H9 (cell line): ENCODE results near the gene PRR5L. TPM values are rescaled to one million over a fixed set of nuclear protein-coding genes. Genes with fewer than 3 reads are reported as not detected.

Source experiments
- DNase-seq: peaks from one replicate; pipeline ENCODE4 v3.0.0-alpha.2; 2017
- H2AFZ ChIP-seq: one replicate; pipeline ENCODE4 v1.6.1; 2013; ENCODE audit warnings: mild to moderate bottlenecking, low read length, control low read depth, moderate library complexity
- H2AK5ac ChIP-seq: 2 replicates; pipeline ENCODE4 v1.6.1; 2013; ENCODE audit warnings: low read length, control low read depth, mixed read lengths; ENCODE audit not compliant: insufficient read length
- H2BK120ac ChIP-seq: one replicate; pipeline ENCODE4 v1.6.1; 2013; ENCODE audit warnings: low read depth, mild to moderate bottlenecking, low read length, control low read depth, inconsistent platforms; ENCODE audit not compliant: poor library complexity, severe bottlenecking
- H2BK12ac ChIP-seq: 2 replicates; pipeline ENCODE4 v1.6.1; 2013; ENCODE audit warnings: low read length, control low read depth, mixed read lengths, low read depth; ENCODE audit not compliant: insufficient read length
- H2BK15ac ChIP-seq: 2 replicates; pipeline ENCODE4 v1.6.1; 2013; ENCODE audit warnings: low read depth, low read length, control low read depth
- H2BK20ac ChIP-seq: one replicate; pipeline ENCODE4 v1.6.1; 2013; ENCODE audit warnings: low read depth, mild to moderate bottlenecking, low read length, control low read depth, inconsistent platforms; ENCODE audit not compliant: poor library complexity, severe bottlenecking
- H2BK5ac ChIP-seq: 2 replicates; pipeline ENCODE4 v1.6.1; 2013; ENCODE audit warnings: low read length, control low read depth, mixed read lengths; ENCODE audit not compliant: insufficient read length
- H3K14ac ChIP-seq: 2 replicates; pipeline ENCODE4 v1.6.1; 2013; ENCODE audit warnings: low read length, control low read depth; ENCODE audit not compliant: insufficient read depth
- H3K18ac ChIP-seq: 2 replicates; pipeline ENCODE4 v1.6.1; 2013; ENCODE audit warnings: low read depth, mild to moderate bottlenecking, mixed read lengths, low read length, control low read depth; ENCODE audit not compliant: insufficient read length
- H3K23ac ChIP-seq: 2 replicates; pipeline ENCODE4 v1.6.1; 2013; ENCODE audit warnings: low read length, control low read depth, mixed read lengths, low read depth; ENCODE audit not compliant: insufficient read length
- H3K23me2 ChIP-seq: 2 replicates; pipeline ENCODE4 v1.6.1; 2013; ENCODE audit warnings: low read depth, mild to moderate bottlenecking, mixed read lengths, low read length, control low read depth; ENCODE audit not compliant: insufficient read length, poor library complexity, severe bottlenecking
- H3K27ac ChIP-seq: 2 replicates; pipeline ENCODE4 v1.5.1; 2013; ENCODE audit warnings: low read length, control low read depth, mixed read lengths, low read depth; ENCODE audit not compliant: insufficient read length
- H3K27me3 ChIP-seq: 2 replicates; pipeline ENCODE4 v1.6.1; 2013; ENCODE audit warnings: low read length, control low read depth, inconsistent platforms; ENCODE audit not compliant: insufficient read depth
- H3K4ac ChIP-seq: 2 replicates; pipeline ENCODE4 v1.6.1; 2013; ENCODE audit warnings: low read depth, mild to moderate bottlenecking, control low read depth, inconsistent platforms, low read length, moderate library complexity
- H3K4me1 ChIP-seq: 2 replicates; pipeline ENCODE4 v1.6.1; 2013; ENCODE audit warnings: low read length, control low read depth, inconsistent platforms; ENCODE audit not compliant: insufficient read depth
- H3K4me2 ChIP-seq: 2 replicates; pipeline ENCODE4 v1.6.1; 2013; ENCODE audit warnings: low read length, control low read depth, mixed read lengths; ENCODE audit not compliant: insufficient read length, insufficient read depth
- H3K56ac ChIP-seq: 2 replicates; pipeline ENCODE4 v1.6.1; 2013; ENCODE audit warnings: low read depth, mild to moderate bottlenecking, mixed read lengths, low read length, control low read depth; ENCODE audit not compliant: insufficient read length
- H3K79me1 ChIP-seq: 2 replicates; pipeline ENCODE4 v1.6.1; 2013; ENCODE audit warnings: low read depth, mild to moderate bottlenecking, moderate library complexity, low read length, control low read depth, inconsistent platforms; ENCODE audit not compliant: insufficient read depth, poor library complexity, severe bottlenecking
- H3K79me2 ChIP-seq: 2 replicates; pipeline ENCODE4 v1.6.1; 2013; ENCODE audit warnings: low read length, control low read depth, inconsistent platforms; ENCODE audit not compliant: insufficient read depth
- H3K9ac ChIP-seq: 2 replicates; pipeline ENCODE4 v1.6.1; 2013; ENCODE audit warnings: low read length, control low read depth, mixed read lengths; ENCODE audit not compliant: insufficient read length; ENCODE audit errors: extremely low read depth
- H3K9me3 ChIP-seq: one replicate; pipeline ENCODE4 v1.6.1; 2013; ENCODE audit warnings: low read depth, low read length, inconsistent platforms; ENCODE audit not compliant: control insufficient read depth
- H3T11ph ChIP-seq: one replicate; pipeline ENCODE4 v1.6.1; 2013; ENCODE audit warnings: mild to moderate bottlenecking, low read length, control low read depth, inconsistent platforms
- H4K20me1 ChIP-seq: one replicate; pipeline ENCODE4 v1.6.1; 2013; ENCODE audit not compliant: control insufficient read depth, insufficient read length, insufficient read depth
- H4K5ac ChIP-seq: 2 replicates; pipeline ENCODE4 v1.6.1; 2013; ENCODE audit warnings: low read depth, mild to moderate bottlenecking, mixed read lengths, low read length, control low read depth; ENCODE audit not compliant: insufficient read length
- H4K8ac ChIP-seq: replicated peaks from 2 replicates; pipeline ENCODE4 v1.6.1; 2013; ENCODE audit warnings: low read length, control low read depth, mixed read lengths, low read depth; ENCODE audit not compliant: insufficient read length
- H4K91ac ChIP-seq: 2 replicates; pipeline ENCODE4 v1.6.1; 2013; ENCODE audit warnings: low read depth, mild to moderate bottlenecking, moderate library complexity, mixed read lengths, low read length, control low read depth; ENCODE audit not compliant: insufficient read length
- H3K27ac Mint-ChIP-seq, 3 experiments: 2 replicates in 2 of 3; 3 replicates in 1 of 3; pipeline ENCODE4 v1.8.0; 2020 to 2021; ENCODE audit warnings: mixed read lengths in 3 of 3, mild to moderate bottlenecking in 1 of 3, moderate library complexity in 1 of 3
- H3K27me3 Mint-ChIP-seq: 2 replicates; pipeline ENCODE4 v1.8.0; 2021; ENCODE audit warnings: low read depth, mild to moderate bottlenecking, moderate library complexity, mixed read lengths
- H3K36me3 Mint-ChIP-seq, 3 experiments: 2 replicates in 2 of 3; 3 replicates in 1 of 3; pipeline ENCODE4 v1.8.0; 2020 to 2021; ENCODE audit warnings: low read depth in 3 of 3, mixed read lengths in 3 of 3; ENCODE audit not compliant: insufficient read depth in 1 of 3
- H3K4me1 Mint-ChIP-seq, 2 experiments: 2 replicates each; pipeline ENCODE4 v1.8.0; 2020; ENCODE audit warnings: mixed read lengths in 2 of 2
- H3K4me3 Mint-ChIP-seq, 2 experiments: 2 replicates in 1 of 2; 3 replicates in 1 of 2; pipeline ENCODE4 v1.8.0; 2020 to 2021; ENCODE audit warnings: mild to moderate bottlenecking in 2 of 2, mixed read lengths in 2 of 2, moderate library complexity in 1 of 2
- H3K9me3 Mint-ChIP-seq, 2 experiments: 2 replicates in 1 of 2; 3 replicates in 1 of 2; pipeline ENCODE4 v1.8.0; 2020; ENCODE audit warnings: mild to moderate bottlenecking in 2 of 2, mixed read lengths in 2 of 2, moderate library complexity in 1 of 2
- WGBS: extraction: QIAGEN DNeasy Blood & Tissue Kit; methylation state at CpG from one replicate; pipeline ENCODE4 v1.1.7; 2013; ENCODE audit warnings: missing lambda C conversion rate, low lambda C conversion rate, mixed read lengths; ENCODE audit not compliant: insufficient read length; ENCODE audit errors: extremely low coverage; 5-methylcytosine and 5-hydroxymethylcytosine counted together
- total RNA-seq: library from RNA; stranded (reverse); gene quantifications from 2 replicates; pipeline ENCODE4 v1.2.1, GENCODE V29; 2021
- TF ChIP-seq, protein P1 (sequence below): fragments of 200-600 bp; sonication (generic); conservative IDR thresholded peaks from 3 replicates; pipeline ENCODE4 v1.8.0; 2021; ENCODE audit warnings: antibody characterized with exemption, mild to moderate bottlenecking

PRR5L gene
- total RNA-seq, 1 experiment from 2014 or later = 5.6 TPM

DNA sequence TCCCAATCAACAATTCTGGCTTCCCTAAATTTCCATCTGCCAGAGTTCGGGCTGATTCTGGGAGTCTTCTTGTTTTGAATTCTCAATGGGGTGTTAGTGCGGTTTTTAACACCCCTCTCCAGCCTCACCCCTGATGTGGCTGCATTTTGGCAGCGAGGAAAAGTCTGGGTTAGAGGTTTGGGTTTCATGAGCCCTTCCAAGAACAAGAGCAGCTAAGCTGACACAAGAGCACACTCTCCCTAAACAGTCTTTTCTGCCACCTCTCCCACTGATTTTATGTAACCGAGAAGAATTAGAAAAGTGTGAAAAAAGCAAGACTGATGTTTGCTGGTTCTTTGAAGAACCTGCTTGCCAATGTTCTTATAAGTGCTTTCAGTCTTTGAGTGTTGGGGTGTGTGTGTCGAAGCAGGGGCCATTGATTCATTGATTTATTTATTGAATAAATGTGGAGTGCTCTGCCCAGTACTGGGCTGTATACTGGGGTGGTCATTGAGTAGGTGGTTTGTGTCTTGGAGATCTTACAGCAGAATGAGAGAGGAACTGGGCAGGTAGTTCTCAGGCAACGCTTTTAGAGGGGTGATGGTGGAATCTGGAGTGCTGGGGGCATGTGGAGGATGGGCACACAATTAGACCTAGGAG is 112.5 kb downstream of the PRR5L start:
- Histone ChIP-seq H3K27ac (no peak overlapping the region), H4K5ac (no peak overlapping the region), H3K23me2 (no peaks in the 10 kb centered on the region), H3K4me1 (no peaks in the 10 kb centered on the region), H3K56ac (no peak overlapping the region), H2BK15ac (no peak overlapping the region), H4K91ac (no peak overlapping the region), H3T11ph (no peak overlapping the region), H2AFZ (no peak overlapping the region), H2BK120ac (no peak overlapping the region), H4K20me1 (no peaks in the 10 kb centered on the region), H3K4ac (no peak overlapping the region), H2AK5ac (no peak overlapping the region), H3K4me2 (no peak overlapping the region), H3K23ac (no peak overlapping the region), H2BK12ac (no peak overlapping the region), H2BK20ac (no peak overlapping the region), H3K14ac (no peak overlapping the region), H3K18ac (no peak overlapping the region), H4K8ac (no peak overlapping the region), H3K9me3 (no peaks in the 10 kb centered on the region), H3K27me3 (no peaks in the 10 kb centered on the region), H3K79me2 (no peaks in the 10 kb centered on the region), H2BK5ac (no peak overlapping the region), H3K79me1 (no peaks in the 10 kb centered on the region), H3K9ac (no peak overlapping the region)
- Mint-ChIP-seq H3K27me3 (no peaks in the 10 kb centered on the region), H3K27ac (peak overlapping the region; percentile 1 to 31 (median 19); a peak in 4 of 7 replicates), H3K36me3 (peaks cover 0 to 3% (median 0%) of the 10 kb centered on the region in 3 experiments; a peak in 3 of 7 replicates), H3K4me1 (peaks cover 0 to 7% of the 10 kb centered on the region in 2 experiments; a peak in 2 of 4 replicates), H3K9me3 (no peaks in the 10 kb centered on the region), H3K4me3 (no peak overlapping the region)
- no CpG with 5 or more reads among the region's 6 CpGs for WGBS
- DNase-seq = no peak
- TF ChIP-seq, protein P1, sequence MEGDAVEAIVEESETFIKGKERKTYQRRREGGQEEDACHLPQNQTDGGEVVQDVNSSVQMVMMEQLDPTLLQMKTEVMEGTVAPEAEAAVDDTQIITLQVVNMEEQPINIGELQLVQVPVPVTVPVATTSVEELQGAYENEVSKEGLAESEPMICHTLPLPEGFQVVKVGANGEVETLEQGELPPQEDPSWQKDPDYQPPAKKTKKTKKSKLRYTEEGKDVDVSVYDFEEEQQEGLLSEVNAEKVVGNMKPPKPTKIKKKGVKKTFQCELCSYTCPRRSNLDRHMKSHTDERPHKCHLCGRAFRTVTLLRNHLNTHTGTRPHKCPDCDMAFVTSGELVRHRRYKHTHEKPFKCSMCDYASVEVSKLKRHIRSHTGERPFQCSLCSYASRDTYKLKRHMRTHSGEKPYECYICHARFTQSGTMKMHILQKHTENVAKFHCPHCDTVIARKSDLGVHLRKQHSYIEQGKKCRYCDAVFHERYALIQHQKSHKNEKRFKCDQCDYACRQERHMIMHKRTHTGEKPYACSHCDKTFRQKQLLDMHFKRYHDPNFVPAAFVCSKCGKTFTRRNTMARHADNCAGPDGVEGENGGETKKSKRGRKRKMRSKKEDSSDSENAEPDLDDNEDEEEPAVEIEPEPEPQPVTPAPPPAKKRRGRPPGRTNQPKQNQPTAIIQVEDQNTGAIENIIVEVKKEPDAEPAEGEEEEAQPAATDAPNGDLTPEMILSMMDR = no peak
